Subcutaneous abdominal adipose tissue (tissue), 5 donors: Measurements from ENCODE around the gene ITGA11.

ENCODE experiments used
- H3K27ac ChIP-seq: one replicate; pipeline ENCODE4 v1.7.0; 2013; ENCODE audit warnings: low read depth, mild to moderate bottlenecking, inconsistent platforms, low read length, moderate library complexity
- H3K27me3 ChIP-seq, 5 donors: one replicate each; pipeline ENCODE4 v1.7.0; 2013; ENCODE audit warnings: low read length in 5 of 5, inconsistent platforms in 1 of 5; ENCODE audit not compliant: control insufficient read depth in 5 of 5, insufficient read depth in 4 of 5
- H3K36me3 ChIP-seq, 5 donors: one replicate each; pipeline ENCODE4 v1.7.0; 2013; ENCODE audit warnings: low read length in 5 of 5; ENCODE audit not compliant: control insufficient read depth in 5 of 5, insufficient read depth in 5 of 5
- H3K4me1 ChIP-seq, 5 donors: one replicate each; pipeline ENCODE4 v1.7.0; 2013; ENCODE audit warnings: low read length in 5 of 5, mild to moderate bottlenecking in 3 of 5, moderate library complexity in 1 of 5; ENCODE audit not compliant: control insufficient read depth in 5 of 5, insufficient read depth in 5 of 5
- H3K4me3 ChIP-seq, 5 donors: one replicate each; pipeline ENCODE4 v1.7.0; 2013; ENCODE audit warnings: low read length in 5 of 5, low read depth in 1 of 5
- H3K9ac ChIP-seq, 5 donors: one replicate each; pipeline ENCODE4 v1.7.0; 2013; ENCODE audit warnings: low read length in 5 of 5, mild to moderate bottlenecking in 4 of 5, moderate library complexity in 3 of 5
- H3K9me3 ChIP-seq, 5 donors: one replicate each; pipeline ENCODE4 v1.7.0; 2013; ENCODE audit warnings: low read length in 5 of 5; ENCODE audit not compliant: control insufficient read depth in 5 of 5
- donor health status: healthy.
- donor health status: healthy.
- donor health status: healthy.
- donor health status: healthy.
- donor health status: healthy.

ITGA11 gene, protein sequence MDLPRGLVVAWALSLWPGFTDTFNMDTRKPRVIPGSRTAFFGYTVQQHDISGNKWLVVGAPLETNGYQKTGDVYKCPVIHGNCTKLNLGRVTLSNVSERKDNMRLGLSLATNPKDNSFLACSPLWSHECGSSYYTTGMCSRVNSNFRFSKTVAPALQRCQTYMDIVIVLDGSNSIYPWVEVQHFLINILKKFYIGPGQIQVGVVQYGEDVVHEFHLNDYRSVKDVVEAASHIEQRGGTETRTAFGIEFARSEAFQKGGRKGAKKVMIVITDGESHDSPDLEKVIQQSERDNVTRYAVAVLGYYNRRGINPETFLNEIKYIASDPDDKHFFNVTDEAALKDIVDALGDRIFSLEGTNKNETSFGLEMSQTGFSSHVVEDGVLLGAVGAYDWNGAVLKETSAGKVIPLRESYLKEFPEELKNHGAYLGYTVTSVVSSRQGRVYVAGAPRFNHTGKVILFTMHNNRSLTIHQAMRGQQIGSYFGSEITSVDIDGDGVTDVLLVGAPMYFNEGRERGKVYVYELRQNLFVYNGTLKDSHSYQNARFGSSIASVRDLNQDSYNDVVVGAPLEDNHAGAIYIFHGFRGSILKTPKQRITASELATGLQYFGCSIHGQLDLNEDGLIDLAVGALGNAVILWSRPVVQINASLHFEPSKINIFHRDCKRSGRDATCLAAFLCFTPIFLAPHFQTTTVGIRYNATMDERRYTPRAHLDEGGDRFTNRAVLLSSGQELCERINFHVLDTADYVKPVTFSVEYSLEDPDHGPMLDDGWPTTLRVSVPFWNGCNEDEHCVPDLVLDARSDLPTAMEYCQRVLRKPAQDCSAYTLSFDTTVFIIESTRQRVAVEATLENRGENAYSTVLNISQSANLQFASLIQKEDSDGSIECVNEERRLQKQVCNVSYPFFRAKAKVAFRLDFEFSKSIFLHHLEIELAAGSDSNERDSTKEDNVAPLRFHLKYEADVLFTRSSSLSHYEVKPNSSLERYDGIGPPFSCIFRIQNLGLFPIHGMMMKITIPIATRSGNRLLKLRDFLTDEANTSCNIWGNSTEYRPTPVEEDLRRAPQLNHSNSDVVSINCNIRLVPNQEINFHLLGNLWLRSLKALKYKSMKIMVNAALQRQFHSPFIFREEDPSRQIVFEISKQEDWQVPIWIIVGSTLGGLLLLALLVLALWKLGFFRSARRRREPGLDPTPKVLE

DNA sequence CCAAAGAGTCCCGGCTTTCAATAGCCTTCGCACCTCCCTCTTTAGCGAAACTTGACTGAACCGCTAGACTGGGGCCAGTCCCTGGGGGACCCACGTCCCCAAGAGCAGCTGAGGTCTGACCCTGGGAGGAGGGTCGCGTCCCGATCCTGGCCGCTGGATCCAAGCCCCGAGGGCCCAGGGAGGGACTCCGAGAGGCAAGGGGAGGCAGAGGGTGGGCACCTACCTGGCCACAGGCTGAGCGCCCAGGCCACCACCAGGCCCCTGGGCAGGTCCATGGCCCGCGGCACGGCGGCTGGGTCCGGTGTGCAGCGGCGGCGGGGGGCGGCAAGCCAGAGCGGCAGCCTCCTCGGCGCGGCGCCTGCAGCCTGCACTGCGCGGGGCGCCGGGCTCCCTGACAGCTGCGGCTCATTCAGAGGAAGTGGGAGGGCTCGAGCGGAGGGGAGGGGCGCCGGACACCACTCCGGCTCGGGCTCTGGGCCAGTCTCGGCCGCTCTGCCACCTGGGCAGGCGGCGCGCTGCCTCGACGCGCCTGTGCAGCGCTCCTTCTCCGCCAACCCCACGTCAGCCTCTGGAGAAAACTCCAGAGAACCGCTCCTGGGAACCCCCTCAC is at the start of gene ITGA11:
Gene ITGA11 (minus strand): TSS at position 372 of the 610 bp plus-strand sequence. CDS start 97 bp downstream, at position 275.
- Histone ChIP-seq H3K9ac (peak within 1 kb of the TSS in 4 of 5 donors; percentile 3 to 67 (median 26)), H3K27me3 (peaks cover 0 to 35% (median 16%) of the 10 kb centered on the region in 5 donors), H3K4me1 (peaks cover 0 to 24% (median 21%) of the 10 kb centered on the region in 5 donors), H3K36me3 (no peaks in the 10 kb centered on the region), H3K9me3 (no peaks in the 10 kb centered on the region), H3K27ac (peak within 1 kb of the TSS; percentile 41), H3K4me3 (peak within 1 kb of the TSS; percentile 22 to 73 (median 69))

DNA sequence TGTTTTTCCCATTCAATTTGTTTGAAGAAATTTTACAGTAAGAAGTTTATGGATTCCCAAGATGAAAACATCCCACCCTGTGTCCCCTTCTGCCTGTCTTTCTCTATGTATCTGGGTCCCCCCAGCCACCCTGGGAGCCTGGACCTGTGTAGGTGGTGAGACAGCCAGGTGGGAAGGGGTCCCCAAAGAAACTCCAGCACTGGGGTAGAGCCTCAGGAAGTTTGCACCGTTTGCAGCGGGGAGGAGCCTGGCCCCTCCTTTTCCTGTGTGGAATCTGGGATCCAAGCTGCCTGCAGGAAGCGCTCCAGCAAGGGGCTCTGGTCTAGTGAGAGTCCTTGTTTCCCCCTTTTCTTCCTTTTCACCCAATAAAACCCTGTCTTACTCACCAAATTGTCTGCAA is 49.4 kb upstream of the ITGA11 start:
- H3K4me1 ChIP-seq, result peaks cover 2 to 45% (median 39%) of the 10 kb centered on the region in 5 donors
- H3K9me3 ChIP-seq, result no peaks in the 10 kb centered on the region
- peaks cover 0 to 2% (median 0%) of the 10 kb centered on the region in 5 donors for H3K27me3 ChIP-seq
- no peak overlapping the region for H3K4me3 ChIP-seq
- H3K9ac ChIP-seq, result no peak overlapping the region
- no peaks in the 10 kb centered on the region for H3K36me3 ChIP-seq
- H3K27ac ChIP-seq, result no peak overlapping the region

DNA sequence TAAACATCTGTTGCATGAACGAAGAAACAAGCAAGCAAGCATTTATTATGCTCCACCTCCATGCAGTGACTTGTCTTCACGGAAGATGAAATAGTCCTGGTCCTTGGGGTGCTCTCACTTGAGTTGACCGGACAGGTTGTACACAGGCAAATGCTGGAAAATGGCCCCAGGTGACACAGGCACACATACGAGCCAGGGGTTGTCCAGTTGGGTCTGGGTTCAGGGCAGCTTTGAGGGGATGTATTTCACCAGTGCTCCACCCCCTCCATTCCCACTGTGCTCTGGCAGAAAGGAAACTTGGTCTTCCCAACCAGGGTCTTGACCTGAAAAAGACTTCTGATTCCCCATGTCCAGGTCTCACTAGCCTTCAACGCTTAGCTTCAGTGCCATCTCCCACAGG is 48.3 kb upstream of the ITGA11 start:
- Histone ChIP-seq H3K9ac (no peak overlapping the region), H3K4me3 (no peak overlapping the region), H3K9me3 (no peaks in the 10 kb centered on the region), H3K36me3 (no peaks in the 10 kb centered on the region), H3K27ac (no peak overlapping the region), H3K4me1 (peaks cover under 1 to 35% (median 28%) of the 10 kb centered on the region in 5 donors), H3K27me3 (peaks cover 0 to 2% (median 0%) of the 10 kb centered on the region in 5 donors)

DNA sequence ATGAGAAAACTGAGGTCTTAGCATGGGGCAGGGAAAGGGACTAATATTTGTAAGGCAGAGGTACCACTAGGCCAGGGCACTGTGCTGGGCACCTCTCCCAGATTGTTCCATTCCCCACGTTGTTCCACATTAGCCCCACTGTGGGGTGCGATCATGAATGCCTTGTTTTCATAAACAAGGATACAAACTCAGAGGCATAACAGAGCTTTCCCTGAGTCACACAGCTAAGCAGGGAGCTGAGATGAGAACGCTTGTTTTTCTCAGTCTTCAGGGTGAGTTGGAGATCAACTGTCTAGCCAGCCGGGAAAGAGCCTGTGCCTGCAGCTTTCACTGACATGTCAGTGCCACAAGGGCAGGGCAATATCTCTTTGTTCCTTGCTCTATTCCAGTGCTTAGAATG is 47.9 kb upstream of the ITGA11 start:
- peak overlapping the region; percentile 17 for H3K27ac ChIP-seq
- H3K4me1 ChIP-seq, result peaks cover 0 to 32% (median 24%) of the 10 kb centered on the region in 5 donors
- H3K9ac ChIP-seq, result no peak overlapping the region
- H3K4me3 ChIP-seq, result no peak overlapping the region
- H3K27me3 ChIP-seq, result peaks cover 0 to 2% (median 0%) of the 10 kb centered on the region in 5 donors
- H3K9me3 ChIP-seq, result no peaks in the 10 kb centered on the region
- no peaks in the 10 kb centered on the region for H3K36me3 ChIP-seq

DNA sequence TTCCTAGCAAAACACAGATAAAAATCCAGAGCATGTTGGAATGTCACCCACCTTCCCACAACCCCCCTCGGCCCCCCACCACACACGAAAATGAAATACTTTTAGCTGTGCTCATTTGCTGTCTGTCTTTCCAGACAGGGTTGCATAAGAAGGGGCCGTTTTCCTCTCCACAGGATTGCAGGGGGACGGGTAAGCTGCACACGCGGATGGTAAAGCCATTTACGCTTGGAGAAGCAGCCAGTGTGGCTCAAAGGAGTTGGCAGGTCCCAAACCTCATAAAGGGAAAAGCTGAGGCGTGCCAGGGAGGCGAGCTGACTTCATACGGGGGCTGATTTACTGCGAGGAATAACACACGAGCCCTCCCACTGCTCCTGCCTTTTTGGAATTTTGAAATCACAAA is 47.4 kb upstream of the ITGA11 start:
- Histone ChIP-seq H3K4me1 (peaks cover 0 to 28% (median 20%) of the 10 kb centered on the region in 5 donors), H3K4me3 (peak overlapping the region in 2 of 5 donors; percentile 18 to 26), H3K27ac (peak overlapping the region; percentile 17), H3K9ac (no peak overlapping the region), H3K36me3 (no peaks in the 10 kb centered on the region), H3K9me3 (no peaks in the 10 kb centered on the region), H3K27me3 (peaks cover 0 to 2% (median 0%) of the 10 kb centered on the region in 5 donors)

DNA sequence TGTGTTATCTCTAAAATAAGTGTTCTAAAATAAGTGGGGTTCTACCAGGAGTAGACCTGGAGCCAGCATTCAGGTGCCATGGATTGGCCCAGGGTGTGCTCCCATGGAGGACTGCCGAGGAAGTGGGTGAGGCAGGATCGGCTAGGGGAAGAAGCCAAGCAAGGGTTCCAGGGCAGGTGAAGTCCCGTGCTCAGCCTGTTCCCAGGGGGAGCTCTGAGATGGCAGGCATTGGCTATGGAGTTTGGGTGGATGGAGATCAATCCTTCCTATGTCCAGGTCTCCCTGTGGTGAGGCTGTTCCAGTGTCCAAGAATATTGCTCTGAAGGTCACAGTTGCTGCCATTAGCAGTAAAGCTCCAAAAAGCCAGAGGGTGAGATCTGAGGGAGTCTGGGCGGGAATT is 46.9 kb upstream of the ITGA11 start:
- no peaks in the 10 kb centered on the region for H3K36me3 ChIP-seq
- no peak overlapping the region for H3K27ac ChIP-seq

DNA sequence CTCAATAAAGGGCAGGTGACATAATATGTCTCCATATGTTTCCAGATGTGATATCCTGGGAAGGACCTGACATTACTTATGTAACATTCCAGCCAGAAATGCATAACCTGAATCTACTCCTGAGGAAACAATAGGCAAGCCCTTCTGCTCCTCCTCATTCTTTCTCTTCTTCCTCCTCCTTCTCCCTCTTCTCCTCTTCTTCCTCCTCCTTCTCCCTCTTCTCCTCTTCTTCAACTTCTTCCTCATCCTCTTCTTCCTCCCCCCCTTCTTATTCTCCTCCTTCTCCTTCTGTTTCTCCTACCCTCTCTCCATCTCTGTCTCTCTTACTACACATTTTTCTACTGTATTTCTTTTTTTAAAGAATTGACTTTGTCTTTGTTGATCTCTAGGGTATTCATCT is 43.5 kb upstream of the ITGA11 start:
- Histone ChIP-seq H3K27ac (no peak overlapping the region), H3K9ac (no peak overlapping the region), H3K4me3 (no peak overlapping the region), H3K9me3 (no peaks in the 10 kb centered on the region), H3K4me1 (peaks cover 0 to 17% (median 12%) of the 10 kb centered on the region in 5 donors), H3K36me3 (no peaks in the 10 kb centered on the region), H3K27me3 (peaks cover 0 to 2% (median 0%) of the 10 kb centered on the region in 5 donors)

More for the DNA sequence above, 46.9 kb upstream of the ITGA11 start:
- H3K4me1 ChIP-seq, result peaks cover 0 to 25% (median 20%) of the 10 kb centered on the region in 5 donors
- peaks cover 0 to 2% (median 0%) of the 10 kb centered on the region in 5 donors for H3K27me3 ChIP-seq
- H3K9ac ChIP-seq, result no peak overlapping the region
- no peaks in the 10 kb centered on the region for H3K9me3 ChIP-seq
- H3K4me3 ChIP-seq, result no peak overlapping the region

DNA sequence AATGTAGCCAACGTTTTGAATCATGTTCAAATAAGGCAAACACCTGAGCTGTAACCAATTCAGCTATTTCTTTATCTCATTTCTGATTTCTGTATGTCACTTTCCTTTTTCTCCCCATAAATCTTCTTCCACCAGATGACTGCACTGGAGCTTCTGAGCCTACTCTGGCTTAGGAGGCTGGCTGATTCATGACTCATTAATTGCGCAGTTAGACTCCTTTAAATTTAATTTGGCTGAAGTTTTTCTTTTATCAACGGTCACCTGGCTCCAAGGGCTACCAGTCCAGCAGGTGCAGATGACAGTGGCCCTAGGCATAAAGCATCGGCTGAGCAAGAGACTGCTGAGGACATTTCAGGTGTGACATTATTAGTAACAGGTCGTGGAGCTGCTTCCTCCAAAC is 39.6 kb upstream of the ITGA11 start:
- no peak overlapping the region for H3K27ac ChIP-seq
- H3K27me3 ChIP-seq, result no peaks in the 10 kb centered on the region
- H3K4me1 ChIP-seq, result peaks cover 0 to 3% (median 0%) of the 10 kb centered on the region in 5 donors
- no peaks in the 10 kb centered on the region for H3K36me3 ChIP-seq
- no peaks in the 10 kb centered on the region for H3K9me3 ChIP-seq
- no peak overlapping the region for H3K9ac ChIP-seq
- H3K4me3 ChIP-seq, result no peak overlapping the region

DNA sequence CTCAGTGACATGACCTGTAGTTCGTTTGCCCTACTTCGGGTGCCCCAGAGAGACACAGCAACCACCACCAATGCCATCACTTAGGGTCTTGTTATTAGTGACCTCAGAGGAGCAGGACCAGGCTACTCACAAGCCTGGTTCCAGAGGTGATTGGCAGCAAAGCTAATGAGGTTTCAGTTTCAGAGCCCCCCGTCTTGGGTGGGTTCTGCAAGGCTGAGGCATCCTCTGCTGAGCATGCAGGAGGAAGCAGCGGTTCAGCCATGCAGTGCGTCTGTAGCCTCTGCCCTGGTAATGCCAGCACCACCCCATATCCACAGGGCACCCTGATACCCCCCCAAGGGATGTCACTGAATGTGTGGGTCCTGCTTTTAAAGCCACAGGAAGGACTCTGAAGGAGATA is 39.0 kb upstream of the ITGA11 start:
- H3K4me3 ChIP-seq, result no peak overlapping the region
- H3K9ac ChIP-seq, result no peak overlapping the region
- peaks cover 0 to 4% (median 0%) of the 10 kb centered on the region in 5 donors for H3K4me1 ChIP-seq
- no peaks in the 10 kb centered on the region for H3K9me3 ChIP-seq
- H3K27me3 ChIP-seq, result no peaks in the 10 kb centered on the region
- H3K36me3 ChIP-seq, result no peaks in the 10 kb centered on the region
- H3K27ac ChIP-seq, result no peak overlapping the region
